ENCODE results near the gene INO80. TPM values are rescaled to one million over a fixed set of nuclear protein-coding genes. Genes with fewer than 3 reads are reported as not detected.

The INO80 gene
- total RNA-seq, 1 donor from 2014 or later, result 20.9 TPM

GRCh38 chr15:41010345-41010744 lies 105.7 kb downstream of the INO80 start:
- Mint-ChIP-seq H3K4me3 (ENCODE audit: unreplicated experiment) (no peak overlapping the region), H3K27me3 (ENCODE audit: unreplicated experiment) (no peaks in the 10 kb centered on the region), H3K9me3 (ENCODE audit: unreplicated experiment) (no peaks in the 10 kb centered on the region), H3K36me3 (ENCODE audit: unreplicated experiment) (peaks cover 28% of the 10 kb centered on the region), H3K27ac (ENCODE audit: unreplicated experiment) (no peak overlapping the region), H3K4me1 (ENCODE audit: unreplicated experiment) (peaks cover 10% of the 10 kb centered on the region)
- TF ChIP-seq, protein P1, sequence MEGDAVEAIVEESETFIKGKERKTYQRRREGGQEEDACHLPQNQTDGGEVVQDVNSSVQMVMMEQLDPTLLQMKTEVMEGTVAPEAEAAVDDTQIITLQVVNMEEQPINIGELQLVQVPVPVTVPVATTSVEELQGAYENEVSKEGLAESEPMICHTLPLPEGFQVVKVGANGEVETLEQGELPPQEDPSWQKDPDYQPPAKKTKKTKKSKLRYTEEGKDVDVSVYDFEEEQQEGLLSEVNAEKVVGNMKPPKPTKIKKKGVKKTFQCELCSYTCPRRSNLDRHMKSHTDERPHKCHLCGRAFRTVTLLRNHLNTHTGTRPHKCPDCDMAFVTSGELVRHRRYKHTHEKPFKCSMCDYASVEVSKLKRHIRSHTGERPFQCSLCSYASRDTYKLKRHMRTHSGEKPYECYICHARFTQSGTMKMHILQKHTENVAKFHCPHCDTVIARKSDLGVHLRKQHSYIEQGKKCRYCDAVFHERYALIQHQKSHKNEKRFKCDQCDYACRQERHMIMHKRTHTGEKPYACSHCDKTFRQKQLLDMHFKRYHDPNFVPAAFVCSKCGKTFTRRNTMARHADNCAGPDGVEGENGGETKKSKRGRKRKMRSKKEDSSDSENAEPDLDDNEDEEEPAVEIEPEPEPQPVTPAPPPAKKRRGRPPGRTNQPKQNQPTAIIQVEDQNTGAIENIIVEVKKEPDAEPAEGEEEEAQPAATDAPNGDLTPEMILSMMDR (IDR thresholded peaks at IDR 0.05), result no peak
- DNase-seq (ENCODE audit: extremely low spot score, unreplicated experiment), result no peak

GRCh38 chr15:41006479-41006878 lies 109.6 kb downstream of the INO80 start:
- H3K27ac Mint-ChIP-seq (ENCODE audit: unreplicated experiment), result no peak overlapping the region
- no peak overlapping the region for H3K4me3 Mint-ChIP-seq (ENCODE audit: unreplicated experiment)
- TF ChIP-seq, protein P1 (IDR thresholded peaks at IDR 0.05), result no peak
- peaks cover 16% of the 10 kb centered on the region for H3K36me3 Mint-ChIP-seq (ENCODE audit: unreplicated experiment)
- H3K9me3 Mint-ChIP-seq (ENCODE audit: unreplicated experiment), result no peaks in the 10 kb centered on the region
- H3K4me1 Mint-ChIP-seq (ENCODE audit: unreplicated experiment), result peaks cover 6% of the 10 kb centered on the region
- DNase-seq (ENCODE audit: extremely low spot score, unreplicated experiment), result no peak
- no peaks in the 10 kb centered on the region for H3K27me3 Mint-ChIP-seq (ENCODE audit: unreplicated experiment)

DNA sequence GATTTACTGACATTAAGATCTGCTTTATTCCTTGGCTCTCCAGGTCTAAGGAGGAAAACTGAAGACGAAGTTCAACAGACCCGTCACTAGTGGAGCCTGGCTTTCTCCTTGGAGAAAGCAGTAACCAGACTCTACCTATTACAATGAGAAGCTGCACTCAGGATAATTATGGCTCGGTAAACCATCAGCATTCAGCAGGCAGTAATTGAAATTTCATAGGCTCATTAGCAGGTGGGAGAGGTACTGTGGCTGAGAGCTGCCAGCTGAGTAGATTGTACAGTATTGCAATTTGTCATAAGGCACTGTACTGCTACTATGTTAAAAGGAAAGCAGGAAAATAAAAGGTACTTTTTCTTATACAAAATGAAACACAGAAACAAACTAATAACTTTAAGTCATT lies 111.6 kb downstream of the INO80 start:
- Mint-ChIP-seq H3K4me3 (ENCODE audit: unreplicated experiment) (no peak overlapping the region), H3K27ac (ENCODE audit: unreplicated experiment) (no peak overlapping the region), H3K36me3 (ENCODE audit: unreplicated experiment) (peaks cover 21% of the 10 kb centered on the region), H3K4me1 (ENCODE audit: unreplicated experiment) (peaks cover 2% of the 10 kb centered on the region), H3K27me3 (ENCODE audit: unreplicated experiment) (no peaks in the 10 kb centered on the region), H3K9me3 (ENCODE audit: unreplicated experiment) (no peaks in the 10 kb centered on the region)
- DNase-seq (ENCODE audit: extremely low spot score, unreplicated experiment), result no peak
- TF ChIP-seq, protein P1 (IDR thresholded peaks at IDR 0.05), result no peak

- H3K4me1 Mint-ChIP-seq (ENCODE audit: unreplicated experiment), result peaks cover 2% of the 10 kb centered on the region
These were observed 114.4 kb downstream of the INO80 start for GRCh38 chr15:41001524-41002214.

GRCh38 chr15:40999190-40999589 lies 116.9 kb downstream of the INO80 start:
- Mint-ChIP-seq H3K4me3 (ENCODE audit: unreplicated experiment) (no peak overlapping the region), H3K4me1 (ENCODE audit: unreplicated experiment) (peaks cover 2% of the 10 kb centered on the region)

More at GRCh38 chr15:41001524-41002214, 114.4 kb downstream of the INO80 start:
- H3K36me3 Mint-ChIP-seq (ENCODE audit: unreplicated experiment), result peaks cover 19% of the 10 kb centered on the region
- H3K4me3 Mint-ChIP-seq (ENCODE audit: unreplicated experiment), result no peak overlapping the region
- H3K27me3 Mint-ChIP-seq (ENCODE audit: unreplicated experiment), result no peaks in the 10 kb centered on the region
- TF ChIP-seq, protein P1 (IDR thresholded peaks at IDR 0.05), result no peak
- DNase-seq (ENCODE audit: extremely low spot score, unreplicated experiment), result no peak
- H3K27ac Mint-ChIP-seq (ENCODE audit: unreplicated experiment), result peak overlapping the region; percentile 45
- no peaks in the 10 kb centered on the region for H3K9me3 Mint-ChIP-seq (ENCODE audit: unreplicated experiment)

More at GRCh38 chr15:40999190-40999589, 116.9 kb downstream of the INO80 start:
- Mint-ChIP-seq H3K27me3 (ENCODE audit: unreplicated experiment) (no peaks in the 10 kb centered on the region), H3K9me3 (ENCODE audit: unreplicated experiment) (no peaks in the 10 kb centered on the region), H3K27ac (ENCODE audit: unreplicated experiment) (no peak overlapping the region), H3K36me3 (ENCODE audit: unreplicated experiment) (peaks cover 13% of the 10 kb centered on the region)
- DNase-seq (ENCODE audit: extremely low spot score, unreplicated experiment), result no peak
- TF ChIP-seq, protein P1 (IDR thresholded peaks at IDR 0.05), result no peak

Data from osteocyte (in vitro differentiated cells).